ENCODE results near the gene HERC3. TPM values are rescaled to one million over a fixed set of nuclear protein-coding genes. Genes with fewer than 3 reads are reported as not detected.

Gene HERC3
- total and polyA plus RNA-seq, 2 of the 13 experiments (the other 11 are each of a cell fraction or from before 2014, with no cell fraction given): 3.8 to 6.2 TPM

DNA sequence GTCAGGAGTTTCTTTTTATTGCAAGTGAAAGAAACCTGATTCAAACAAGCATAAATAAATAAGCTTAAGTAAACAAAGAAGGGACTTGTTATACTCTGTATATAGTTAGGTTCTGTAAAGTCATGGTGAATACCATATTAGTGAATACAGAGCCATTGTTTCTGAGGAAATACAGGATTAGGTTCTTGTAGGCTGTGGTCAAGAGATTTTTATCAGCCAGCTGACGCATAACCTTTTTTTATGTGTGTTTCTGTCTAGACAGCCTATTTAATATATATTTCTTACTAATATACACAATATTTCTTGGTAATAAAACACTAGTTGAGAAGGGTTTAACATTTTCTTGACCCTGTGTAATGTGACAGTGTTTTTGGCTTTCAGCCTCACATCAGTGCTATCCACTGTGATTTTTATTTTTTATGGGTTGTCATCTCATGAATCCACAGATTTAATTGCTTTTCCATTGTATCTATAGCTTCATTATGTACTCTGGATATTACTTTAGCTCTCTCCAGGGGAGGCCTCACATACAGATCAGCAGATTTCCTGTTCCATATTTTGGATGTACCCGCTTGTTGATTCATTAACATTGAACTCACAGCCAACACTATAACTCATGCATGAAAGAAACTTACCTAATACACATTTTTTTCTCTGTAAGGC, 8.0 kb downstream of the HERC3 start:
- no peak for ATAC-seq
- TF ChIP-seq, protein P1, sequence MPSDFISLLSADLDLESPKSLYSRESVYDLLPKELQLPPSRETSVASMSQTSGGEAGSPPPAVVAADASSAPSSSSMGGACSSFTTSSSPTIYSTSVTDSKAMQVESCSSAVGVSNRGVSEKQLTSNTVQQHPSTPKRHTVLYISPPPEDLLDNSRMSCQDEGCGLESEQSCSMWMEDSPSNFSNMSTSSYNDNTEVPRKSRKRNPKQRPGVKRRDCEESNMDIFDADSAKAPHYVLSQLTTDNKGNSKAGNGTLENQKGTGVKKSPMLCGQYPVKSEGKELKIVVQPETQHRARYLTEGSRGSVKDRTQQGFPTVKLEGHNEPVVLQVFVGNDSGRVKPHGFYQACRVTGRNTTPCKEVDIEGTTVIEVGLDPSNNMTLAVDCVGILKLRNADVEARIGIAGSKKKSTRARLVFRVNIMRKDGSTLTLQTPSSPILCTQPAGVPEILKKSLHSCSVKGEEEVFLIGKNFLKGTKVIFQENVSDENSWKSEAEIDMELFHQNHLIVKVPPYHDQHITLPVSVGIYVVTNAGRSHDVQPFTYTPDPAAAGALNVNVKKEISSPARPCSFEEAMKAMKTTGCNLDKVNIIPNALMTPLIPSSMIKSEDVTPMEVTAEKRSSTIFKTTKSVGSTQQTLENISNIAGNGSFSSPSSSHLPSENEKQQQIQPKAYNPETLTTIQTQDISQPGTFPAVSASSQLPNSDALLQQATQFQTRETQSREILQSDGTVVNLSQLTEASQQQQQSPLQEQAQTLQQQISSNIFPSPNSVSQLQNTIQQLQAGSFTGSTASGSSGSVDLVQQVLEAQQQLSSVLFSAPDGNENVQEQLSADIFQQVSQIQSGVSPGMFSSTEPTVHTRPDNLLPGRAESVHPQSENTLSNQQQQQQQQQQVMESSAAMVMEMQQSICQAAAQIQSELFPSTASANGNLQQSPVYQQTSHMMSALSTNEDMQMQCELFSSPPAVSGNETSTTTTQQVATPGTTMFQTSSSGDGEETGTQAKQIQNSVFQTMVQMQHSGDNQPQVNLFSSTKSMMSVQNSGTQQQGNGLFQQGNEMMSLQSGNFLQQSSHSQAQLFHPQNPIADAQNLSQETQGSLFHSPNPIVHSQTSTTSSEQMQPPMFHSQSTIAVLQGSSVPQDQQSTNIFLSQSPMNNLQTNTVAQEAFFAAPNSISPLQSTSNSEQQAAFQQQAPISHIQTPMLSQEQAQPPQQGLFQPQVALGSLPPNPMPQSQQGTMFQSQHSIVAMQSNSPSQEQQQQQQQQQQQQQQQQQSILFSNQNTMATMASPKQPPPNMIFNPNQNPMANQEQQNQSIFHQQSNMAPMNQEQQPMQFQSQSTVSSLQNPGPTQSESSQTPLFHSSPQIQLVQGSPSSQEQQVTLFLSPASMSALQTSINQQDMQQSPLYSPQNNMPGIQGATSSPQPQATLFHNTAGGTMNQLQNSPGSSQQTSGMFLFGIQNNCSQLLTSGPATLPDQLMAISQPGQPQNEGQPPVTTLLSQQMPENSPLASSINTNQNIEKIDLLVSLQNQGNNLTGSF (CRISPR knock-in tag; IDR thresholded peaks at IDR 0.05): no peak
- Histone ChIP-seq H3K9ac (ENCODE audit: insufficient read depth, low read depth, low read length) (no peak overlapping the region), H3K27me3 (ENCODE audit: control insufficient read depth in 1 of 2, insufficient read depth in 2 of 2, low read length in 2 of 2) (no peaks in the 10 kb centered on the region), H4K20me1 (ENCODE audit: insufficient read depth, low read length) (no peaks in the 10 kb centered on the region), H3K4me1 (ENCODE audit: insufficient read depth, low read length) (peaks cover 17% of the 10 kb centered on the region), H3K4me2 (ENCODE audit: low read depth, low read length) (no peak overlapping the region), H3K36me3 (replicated peaks in 1 of 2; ENCODE audit: control insufficient read depth in 1 of 2, insufficient read depth in 2 of 2, low read length in 2 of 2) (0 out of 5 replicates have a peak, but pooled peaks cover 0 to 3% of the 10 kb centered on the region in 2 experiments), H3K79me2 (ENCODE audit: insufficient read depth, low read length) (no peaks in the 10 kb centered on the region), H2AFZ (ENCODE audit: low read length) (no peak overlapping the region), H3K4me3 (replicated peaks in 1 of 3; ENCODE audit: insufficient read depth in 1 of 3, low read depth in 2 of 3, low read length in 3 of 3) (no peak overlapping the region), H3K9me3 (ENCODE audit: low read length) (no peaks in the 10 kb centered on the region), H3K27ac (ENCODE audit: extremely low read length, insufficient read depth, low read length) (no peak overlapping the region)
- in situ Hi-C loops (cut with HindIII; ENCODE audit: extremely low pct_ligation_motif_present, low pct_unique_long_range_greater_than_20kb) (no loop called here), intact Hi-C loops (cut with micrococcal nuclease; ENCODE audit: unreplicated experiment) (no loop called here)
- no TSS peak for BruUV-seq (replicated peaks)
- ChIA-PET POLR2A (no interaction called here), CTCF (ENCODE audit: low intra/inter-chr PET ratio, low total read pairs) (no interaction called here)
- no peak for DNase-seq (ENCODE audit: low spot score)
- no peak for FAIRE-seq
- 96% methylated on average over 2 of the region's 2 CpGs for WGBS (ENCODE audit: low lambda C conversion rate)
